LNCaP clone FGC (cell line): ENCODE results near the gene NFIC.

Experiments
- DNase-seq: peaks from one replicate; pipeline ENCODE4 v3.0.0-alpha.2; 2011; ENCODE audit warnings: low read depth
- H3K4me3 ChIP-seq: 2 replicates; pipeline ENCODE4 v1.5.1; 2011; ENCODE audit warnings: mild to moderate bottlenecking, low read depth, low read length, control low read depth
- TF ChIP-seq, protein P1 (sequence below): IDR thresholded peaks from 2 replicates; pipeline ENCODE4 v1.5.1; 2012; ENCODE audit warnings: mild to moderate bottlenecking; ENCODE audit not compliant: control insufficient read depth, insufficient read depth; ENCODE audit errors: extremely low read depth

NFIC gene

DNA sequence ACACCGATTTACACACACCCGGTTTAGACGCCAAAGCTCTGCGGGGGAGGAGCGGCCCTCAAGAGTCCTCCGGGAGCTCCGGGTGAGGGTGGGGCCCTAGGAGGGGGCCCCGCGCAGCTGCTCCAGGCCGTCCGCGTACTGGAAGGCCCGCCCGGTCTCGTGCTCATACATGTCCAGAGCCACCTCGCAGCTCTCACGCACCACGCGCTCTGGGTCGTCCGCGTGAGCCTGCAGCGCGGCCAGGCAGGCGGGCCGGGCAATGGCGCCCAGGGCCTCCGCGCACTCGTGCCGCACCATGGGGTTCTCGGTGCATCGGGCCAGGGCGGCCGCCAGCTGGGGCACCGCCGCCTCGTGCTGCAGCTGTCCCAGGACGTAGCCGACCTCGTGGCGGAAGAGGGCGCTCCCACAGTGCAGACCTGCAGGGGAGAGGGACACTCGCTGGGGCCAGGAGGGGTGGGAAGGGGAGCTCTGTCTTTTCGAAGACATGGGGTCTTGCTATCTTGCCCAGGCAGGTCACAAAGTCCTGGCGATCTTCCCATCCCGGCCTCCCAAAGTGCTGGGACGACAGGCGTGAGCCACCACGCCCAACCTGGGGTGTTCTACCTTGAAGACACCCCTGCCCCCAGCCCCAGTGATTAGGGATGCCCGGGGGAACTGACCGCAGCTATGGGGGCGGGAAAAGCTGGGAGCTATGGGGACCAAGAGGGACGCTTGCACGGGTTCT lies 125.2 kb downstream of the NFIC start:
- TF ChIP-seq, protein P1, sequence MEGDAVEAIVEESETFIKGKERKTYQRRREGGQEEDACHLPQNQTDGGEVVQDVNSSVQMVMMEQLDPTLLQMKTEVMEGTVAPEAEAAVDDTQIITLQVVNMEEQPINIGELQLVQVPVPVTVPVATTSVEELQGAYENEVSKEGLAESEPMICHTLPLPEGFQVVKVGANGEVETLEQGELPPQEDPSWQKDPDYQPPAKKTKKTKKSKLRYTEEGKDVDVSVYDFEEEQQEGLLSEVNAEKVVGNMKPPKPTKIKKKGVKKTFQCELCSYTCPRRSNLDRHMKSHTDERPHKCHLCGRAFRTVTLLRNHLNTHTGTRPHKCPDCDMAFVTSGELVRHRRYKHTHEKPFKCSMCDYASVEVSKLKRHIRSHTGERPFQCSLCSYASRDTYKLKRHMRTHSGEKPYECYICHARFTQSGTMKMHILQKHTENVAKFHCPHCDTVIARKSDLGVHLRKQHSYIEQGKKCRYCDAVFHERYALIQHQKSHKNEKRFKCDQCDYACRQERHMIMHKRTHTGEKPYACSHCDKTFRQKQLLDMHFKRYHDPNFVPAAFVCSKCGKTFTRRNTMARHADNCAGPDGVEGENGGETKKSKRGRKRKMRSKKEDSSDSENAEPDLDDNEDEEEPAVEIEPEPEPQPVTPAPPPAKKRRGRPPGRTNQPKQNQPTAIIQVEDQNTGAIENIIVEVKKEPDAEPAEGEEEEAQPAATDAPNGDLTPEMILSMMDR = no peak
- H3K4me3 ChIP-seq = no peak overlapping the region
- no peak for DNase-seq

DNA sequence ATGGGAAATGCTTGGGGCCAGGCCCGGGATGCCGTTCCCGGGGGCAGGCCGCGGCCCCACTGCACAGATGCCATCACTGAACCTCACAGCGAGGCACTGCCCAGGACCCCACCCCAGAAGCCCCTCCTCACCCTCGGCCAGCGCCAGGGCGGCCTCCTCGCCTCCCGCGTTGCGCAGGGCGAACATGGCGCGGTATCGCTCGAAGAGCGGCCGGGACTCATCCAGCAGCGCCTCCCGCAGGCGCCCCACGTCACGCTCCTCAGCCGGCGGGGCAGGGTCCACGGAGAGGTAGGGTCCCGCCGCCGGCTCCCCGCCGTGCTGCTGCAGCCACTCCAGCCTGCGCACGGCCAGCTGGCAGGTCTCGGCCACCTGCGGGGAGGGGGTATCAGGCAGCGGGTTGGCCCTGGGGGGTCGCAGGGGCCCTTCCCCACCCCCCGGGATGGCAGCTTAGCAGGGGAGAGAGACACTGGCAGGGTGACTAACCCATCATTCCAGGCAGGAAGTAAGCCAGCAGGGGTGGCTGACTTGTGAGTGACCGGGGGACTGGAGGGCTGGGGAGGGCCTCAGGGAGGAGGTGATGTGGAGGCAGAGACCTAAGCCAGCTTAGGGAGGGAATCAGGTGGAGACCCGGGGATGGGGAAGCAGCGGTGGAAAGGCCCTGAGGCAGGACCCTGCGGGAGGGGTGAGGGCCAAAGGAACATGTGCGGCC lies 125.9 kb downstream of the NFIC start:
- DNase-seq = no peak
- H3K4me3 ChIP-seq = no peak overlapping the region
- TF ChIP-seq, protein P1 = no peak

DNA sequence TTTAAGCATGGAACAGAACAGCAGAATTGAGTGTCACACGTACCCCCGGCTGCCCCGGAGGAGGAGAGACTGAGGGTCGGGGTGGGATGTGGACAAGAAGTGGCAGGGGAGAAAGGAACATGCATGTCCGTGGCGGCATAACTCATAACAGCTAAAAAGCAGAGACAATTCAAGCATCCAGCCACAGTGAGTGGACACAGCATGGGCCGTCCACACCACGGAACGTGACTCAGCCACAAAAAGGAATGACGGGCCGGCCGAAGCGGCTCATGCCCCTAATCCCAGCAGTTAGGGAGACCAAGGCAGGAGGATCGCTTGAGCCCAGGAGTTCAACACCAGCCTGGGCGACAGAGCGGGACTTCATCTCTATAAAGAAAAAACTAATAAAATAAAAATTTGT lies 126.5 kb downstream of the NFIC start:
- TF ChIP-seq, protein P1 = no peak
- no peak for DNase-seq
- no peak overlapping the region for H3K4me3 ChIP-seq

DNA sequence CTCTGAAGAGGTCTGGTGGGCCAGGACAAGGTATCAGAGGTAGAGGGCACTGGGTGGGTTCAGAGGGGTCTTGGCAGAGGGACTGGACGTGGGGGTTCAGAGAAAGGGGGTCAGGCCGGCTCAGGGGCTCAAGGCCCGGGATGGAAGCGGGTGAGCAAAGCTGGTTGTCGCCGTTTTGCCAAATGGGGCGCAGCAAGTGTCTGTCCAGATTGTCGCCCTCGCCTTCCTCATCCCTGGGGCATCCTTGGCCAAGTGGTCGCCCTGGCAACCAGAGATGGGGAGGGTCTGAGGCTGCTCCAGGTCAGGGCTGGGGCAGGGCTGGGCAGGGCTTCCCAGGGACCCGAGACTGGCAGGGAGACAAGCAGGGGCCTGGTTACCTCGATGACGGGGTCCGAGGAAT lies 127.3 kb downstream of the NFIC start:
- H3K4me3 ChIP-seq = no peak overlapping the region
- no peak for DNase-seq
- TF ChIP-seq, protein P1 = no peak

DNA sequence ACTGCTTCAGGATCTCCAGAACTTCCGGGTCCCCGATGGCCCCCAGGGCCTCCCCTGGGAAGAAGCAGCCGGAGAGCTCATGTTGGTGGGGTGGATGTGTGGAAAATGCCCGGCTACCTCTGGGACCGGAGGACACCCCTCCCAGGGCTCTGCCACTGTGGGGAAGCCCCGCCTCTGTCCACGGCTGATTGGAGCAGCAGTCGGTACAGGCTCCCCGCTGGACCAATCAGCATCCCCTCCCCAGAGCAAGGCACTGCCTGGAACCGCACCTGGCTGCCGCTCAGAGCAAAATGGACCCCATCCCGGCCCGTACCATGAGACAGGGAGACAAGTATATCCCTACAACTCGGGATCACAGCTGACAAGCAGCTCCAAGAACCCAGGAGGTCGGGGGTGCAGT lies 127.7 kb downstream of the NFIC start:
- DNase-seq = no peak
- H3K4me3 ChIP-seq = no peak overlapping the region
- TF ChIP-seq, protein P1 = no peak

DNA sequence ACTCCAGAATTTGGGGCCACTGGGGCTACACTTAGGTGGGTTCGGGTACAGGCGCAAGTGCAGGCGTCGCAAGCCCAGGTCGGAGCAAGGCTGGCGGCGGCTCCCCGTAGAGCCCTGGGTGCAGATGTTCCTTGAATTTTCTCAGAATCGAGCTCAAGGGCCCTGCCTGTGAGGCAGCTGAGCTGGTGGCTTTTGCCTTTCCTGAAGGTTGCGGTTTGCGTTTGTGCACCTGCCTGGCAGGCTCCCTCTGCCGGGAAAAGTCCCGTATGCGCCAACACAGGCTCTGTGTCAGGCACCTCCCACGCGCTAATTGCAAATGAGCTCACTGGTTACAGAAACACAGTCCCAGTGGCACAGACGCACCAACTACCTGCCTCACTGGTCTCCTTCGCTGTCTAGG lies 128.2 kb downstream of the NFIC start:
- H3K4me3 ChIP-seq = no peak overlapping the region
- no peak for DNase-seq
- TF ChIP-seq, protein P1 = no peak
